PFSK-1 (cell line): ENCODE data around the gene RPGRIP1L.

Experiments used
- POLR2AphosphoS5 ChIP-seq: IDR thresholded peaks from 2 replicates; pipeline ENCODE4 v1.6.1; 2012; ENCODE audit warnings: low read depth, mild to moderate bottlenecking, control low read depth, low read length, moderate library complexity
- SIN3A ChIP-seq: IDR thresholded peaks from 2 replicates; pipeline ENCODE4 v1.6.1; 2012; ENCODE audit warnings: mild to moderate bottlenecking, low read length, moderate library complexity, borderline replicate concordance; ENCODE audit not compliant: insufficient read depth
- TAF1 ChIP-seq: IDR thresholded peaks from 2 replicates; pipeline ENCODE4 v1.6.1; 2012; ENCODE audit warnings: low read length, control low read depth, borderline replicate concordance; ENCODE audit not compliant: insufficient read depth
- TF ChIP-seq, protein P1 (sequence below), 2 experiments: IDR thresholded peaks; 2 replicates each; pipeline versions ENCODE4 v1.6.1 to v1.8.0; 2011 to 2012; ENCODE audit warnings: low read depth in 2 of 2, low read length in 2 of 2, control low read depth in 1 of 2, inconsistent platforms in 1 of 2, mild to moderate bottlenecking in 1 of 2, moderate library complexity in 1 of 2; ENCODE audit not compliant: insufficient read depth in 1 of 2

DNA sequence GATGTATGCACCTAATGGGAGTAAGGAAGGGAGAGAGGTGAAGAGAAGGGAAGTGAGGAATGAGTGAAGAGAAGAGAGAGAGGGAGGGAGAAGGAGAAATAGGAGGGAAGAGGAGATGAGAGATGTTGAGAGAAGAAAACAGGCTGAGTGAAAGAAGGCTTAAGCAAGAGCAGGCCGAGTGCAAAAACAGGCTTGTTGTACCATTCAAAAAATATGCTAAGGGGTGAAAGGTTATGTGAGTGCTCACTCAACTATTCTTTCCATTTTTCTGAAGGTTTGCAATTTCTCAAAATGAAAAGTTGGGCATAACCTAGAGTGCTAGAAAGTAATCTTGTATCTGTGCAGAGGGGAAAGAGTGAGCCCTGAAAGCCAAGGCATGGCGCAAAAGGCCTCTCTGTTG is 22.9 kb downstream of the RPGRIP1L start:
- TF ChIP-seq, protein P1, sequence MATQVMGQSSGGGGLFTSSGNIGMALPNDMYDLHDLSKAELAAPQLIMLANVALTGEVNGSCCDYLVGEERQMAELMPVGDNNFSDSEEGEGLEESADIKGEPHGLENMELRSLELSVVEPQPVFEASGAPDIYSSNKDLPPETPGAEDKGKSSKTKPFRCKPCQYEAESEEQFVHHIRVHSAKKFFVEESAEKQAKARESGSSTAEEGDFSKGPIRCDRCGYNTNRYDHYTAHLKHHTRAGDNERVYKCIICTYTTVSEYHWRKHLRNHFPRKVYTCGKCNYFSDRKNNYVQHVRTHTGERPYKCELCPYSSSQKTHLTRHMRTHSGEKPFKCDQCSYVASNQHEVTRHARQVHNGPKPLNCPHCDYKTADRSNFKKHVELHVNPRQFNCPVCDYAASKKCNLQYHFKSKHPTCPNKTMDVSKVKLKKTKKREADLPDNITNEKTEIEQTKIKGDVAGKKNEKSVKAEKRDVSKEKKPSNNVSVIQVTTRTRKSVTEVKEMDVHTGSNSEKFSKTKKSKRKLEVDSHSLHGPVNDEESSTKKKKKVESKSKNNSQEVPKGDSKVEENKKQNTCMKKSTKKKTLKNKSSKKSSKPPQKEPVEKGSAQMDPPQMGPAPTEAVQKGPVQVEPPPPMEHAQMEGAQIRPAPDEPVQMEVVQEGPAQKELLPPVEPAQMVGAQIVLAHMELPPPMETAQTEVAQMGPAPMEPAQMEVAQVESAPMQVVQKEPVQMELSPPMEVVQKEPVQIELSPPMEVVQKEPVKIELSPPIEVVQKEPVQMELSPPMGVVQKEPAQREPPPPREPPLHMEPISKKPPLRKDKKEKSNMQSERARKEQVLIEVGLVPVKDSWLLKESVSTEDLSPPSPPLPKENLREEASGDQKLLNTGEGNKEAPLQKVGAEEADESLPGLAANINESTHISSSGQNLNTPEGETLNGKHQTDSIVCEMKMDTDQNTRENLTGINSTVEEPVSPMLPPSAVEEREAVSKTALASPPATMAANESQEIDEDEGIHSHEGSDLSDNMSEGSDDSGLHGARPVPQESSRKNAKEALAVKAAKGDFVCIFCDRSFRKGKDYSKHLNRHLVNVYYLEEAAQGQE (IDR thresholded peaks at IDR 0.05; ENCODE audit: insufficient read depth in 1 of 2, low read depth in 2 of 2, low read length in 2 of 2), result no peak
- TF ChIP-seq POLR2AphosphoS5 (no peak), SIN3A (no peak), TAF1 (no peak)
